ENCODE measurements around the gene PPOX. TPM values are rescaled to one million over a fixed set of nuclear protein-coding genes. Genes with fewer than 3 reads are reported as not detected.

PPOX gene
- total and polyA plus RNA-seq, 8 donors = 15.2 to 53.0 (median 46.6) TPM

DNA sequence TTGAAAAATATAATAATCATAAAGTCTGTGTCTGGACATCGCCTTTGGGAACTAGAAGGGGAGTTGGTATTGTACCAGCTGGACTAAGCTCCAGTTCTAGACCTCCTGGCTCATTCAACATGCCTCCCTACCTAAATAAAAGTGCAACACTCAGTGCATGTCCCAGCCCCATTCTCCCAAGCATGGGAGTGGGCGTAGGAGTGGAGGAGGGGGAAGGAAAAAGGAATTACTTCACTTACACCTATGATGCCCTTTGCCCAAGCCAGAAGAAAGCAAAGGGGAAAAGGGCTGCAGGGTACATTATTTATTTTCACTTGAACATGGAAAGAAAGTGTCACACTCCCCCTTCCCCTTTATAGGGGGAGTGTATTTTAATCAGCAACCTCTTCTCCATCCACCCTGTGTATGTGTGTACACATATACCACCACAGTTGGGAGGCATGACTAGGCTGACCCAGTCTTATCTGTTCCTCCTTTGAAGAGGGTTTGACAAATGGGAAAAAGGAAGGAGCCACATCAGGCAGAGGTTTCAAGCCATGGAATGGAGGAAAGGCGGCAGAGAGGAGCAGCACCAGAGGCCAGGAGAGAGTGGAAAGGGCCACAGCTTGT, 45.1 kb upstream of the PPOX start:
- Histone ChIP-seq H3K27me3 (no peaks in the 10 kb centered on the region), H3K27ac (peak overlapping the region in 1 of 2 donors; percentile 53), H3K4me3 (no peak overlapping the region), H3K9me3 (no peaks in the 10 kb centered on the region), H3K4me1 (peaks cover 20 to 62% of the 10 kb centered on the region in 2 donors), H3K36me3 (peaks cover 7 to 63% of the 10 kb centered on the region in 2 donors)
- intact Hi-C loops (cut with DNase I) = no loop called here
- no peak for DNase-seq
- TF ChIP-seq, protein P1, sequence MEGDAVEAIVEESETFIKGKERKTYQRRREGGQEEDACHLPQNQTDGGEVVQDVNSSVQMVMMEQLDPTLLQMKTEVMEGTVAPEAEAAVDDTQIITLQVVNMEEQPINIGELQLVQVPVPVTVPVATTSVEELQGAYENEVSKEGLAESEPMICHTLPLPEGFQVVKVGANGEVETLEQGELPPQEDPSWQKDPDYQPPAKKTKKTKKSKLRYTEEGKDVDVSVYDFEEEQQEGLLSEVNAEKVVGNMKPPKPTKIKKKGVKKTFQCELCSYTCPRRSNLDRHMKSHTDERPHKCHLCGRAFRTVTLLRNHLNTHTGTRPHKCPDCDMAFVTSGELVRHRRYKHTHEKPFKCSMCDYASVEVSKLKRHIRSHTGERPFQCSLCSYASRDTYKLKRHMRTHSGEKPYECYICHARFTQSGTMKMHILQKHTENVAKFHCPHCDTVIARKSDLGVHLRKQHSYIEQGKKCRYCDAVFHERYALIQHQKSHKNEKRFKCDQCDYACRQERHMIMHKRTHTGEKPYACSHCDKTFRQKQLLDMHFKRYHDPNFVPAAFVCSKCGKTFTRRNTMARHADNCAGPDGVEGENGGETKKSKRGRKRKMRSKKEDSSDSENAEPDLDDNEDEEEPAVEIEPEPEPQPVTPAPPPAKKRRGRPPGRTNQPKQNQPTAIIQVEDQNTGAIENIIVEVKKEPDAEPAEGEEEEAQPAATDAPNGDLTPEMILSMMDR (IDR thresholded peaks at IDR 0.05) = no peak
- ATAC-seq = no peak

DNA sequence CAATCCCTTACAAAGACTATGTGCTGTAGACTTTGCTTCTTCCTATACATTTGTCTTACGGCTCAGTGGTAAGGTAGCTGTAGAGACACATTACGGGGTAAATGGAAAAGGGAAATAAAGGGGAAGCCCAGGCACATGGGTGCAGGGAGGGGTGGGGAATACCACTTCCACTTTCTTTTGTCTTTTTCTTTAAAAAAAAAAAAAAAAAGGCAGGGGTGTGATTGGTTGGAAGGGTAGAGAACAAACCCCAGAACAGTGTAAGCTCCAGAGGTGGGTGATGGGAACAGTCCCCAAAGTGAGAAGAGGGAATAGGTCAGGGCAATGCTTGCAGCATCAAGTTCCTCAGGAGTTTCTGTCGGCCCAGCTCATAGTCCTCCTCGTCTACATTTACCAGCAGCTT, 44.4 kb upstream of the PPOX start:
- Histone ChIP-seq H3K4me3 (no peak overlapping the region), H3K36me3 (peaks cover 7 to 70% of the 10 kb centered on the region in 2 donors)
- peak; percentile 3 for ATAC-seq

DNA sequence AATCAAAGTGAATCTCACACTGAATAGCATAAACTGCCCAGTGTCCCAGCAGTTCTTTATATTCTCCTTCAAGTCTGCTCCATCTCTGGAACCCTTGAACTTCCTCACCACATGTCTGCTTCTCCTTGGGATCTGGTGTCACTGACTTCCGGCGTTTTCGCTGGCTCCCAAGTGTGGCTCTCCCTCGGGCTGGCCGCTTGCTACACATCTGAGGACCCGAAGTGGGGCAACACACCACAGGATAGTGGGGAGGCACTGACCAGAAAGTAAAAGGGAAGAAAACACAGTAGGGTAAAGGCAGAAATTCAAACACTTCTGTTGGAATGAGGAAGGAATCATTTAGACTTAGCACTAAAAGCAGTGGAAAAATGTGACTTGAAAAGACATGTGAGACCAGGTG, 43.3 kb upstream of the PPOX start:
- H3K27ac ChIP-seq = no peak overlapping the region
- DNase-seq = no peak
- ATAC-seq = no peak
- H3K36me3 ChIP-seq = peaks cover 7 to 81% of the 10 kb centered on the region in 2 donors
- peaks cover 10 to 68% of the 10 kb centered on the region in 2 donors for H3K4me1 ChIP-seq
- TF ChIP-seq, protein P1 (IDR thresholded peaks at IDR 0.05) = no peak
- no peaks in the 10 kb centered on the region for H3K27me3 ChIP-seq
- intact Hi-C loops (cut with DNase I) = no loop called here
- no peaks in the 10 kb centered on the region for H3K9me3 ChIP-seq
- no peak overlapping the region for H3K4me3 ChIP-seq

More for the DNA sequence above, 44.4 kb upstream of the PPOX start:
- H3K9me3 ChIP-seq = no peaks in the 10 kb centered on the region
- peaks cover 13 to 61% of the 10 kb centered on the region in 2 donors for H3K4me1 ChIP-seq
- no peaks in the 10 kb centered on the region for H3K27me3 ChIP-seq
- intact Hi-C loops (cut with DNase I) = no loop called here
- TF ChIP-seq, protein P1 (IDR thresholded peaks at IDR 0.05) = no peak
- peak overlapping the region in 1 of 2 donors; percentile 58 for H3K27ac ChIP-seq
- no peak for DNase-seq

DNA sequence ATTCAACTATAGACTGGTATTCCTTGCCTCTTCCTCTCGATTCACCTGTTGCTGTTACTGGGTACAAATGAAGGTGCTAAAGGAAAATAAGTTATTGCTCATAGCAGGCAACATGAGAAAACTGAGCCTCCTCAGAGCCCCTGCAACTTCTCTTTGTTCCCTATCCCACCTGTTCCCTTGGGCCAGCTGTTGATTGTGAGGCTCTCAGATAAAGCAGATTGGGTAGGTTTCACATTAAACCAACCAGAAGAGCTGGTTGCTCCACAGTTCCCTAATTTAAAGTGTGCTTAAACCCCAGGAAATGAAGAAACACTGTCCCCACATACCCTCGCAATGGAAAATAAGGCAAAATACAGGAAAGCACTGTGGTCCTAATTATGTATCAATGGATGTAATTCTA, 38.6 kb upstream of the PPOX start:
- peaks cover 5 to 65% of the 10 kb centered on the region in 2 donors for H3K4me1 ChIP-seq
- no peak overlapping the region for H3K4me3 ChIP-seq
- no peaks in the 10 kb centered on the region for H3K27me3 ChIP-seq
- peaks cover 7 to 66% of the 10 kb centered on the region in 2 donors for H3K36me3 ChIP-seq
- H3K27ac ChIP-seq = peak overlapping the region in 1 of 2 donors; percentile 62
- intact Hi-C loops (cut with DNase I) = no loop called here
- no peak for DNase-seq
- ATAC-seq = no peak
- TF ChIP-seq, protein P1 (IDR thresholded peaks at IDR 0.05) = no peak
- no peaks in the 10 kb centered on the region for H3K9me3 ChIP-seq

DNA sequence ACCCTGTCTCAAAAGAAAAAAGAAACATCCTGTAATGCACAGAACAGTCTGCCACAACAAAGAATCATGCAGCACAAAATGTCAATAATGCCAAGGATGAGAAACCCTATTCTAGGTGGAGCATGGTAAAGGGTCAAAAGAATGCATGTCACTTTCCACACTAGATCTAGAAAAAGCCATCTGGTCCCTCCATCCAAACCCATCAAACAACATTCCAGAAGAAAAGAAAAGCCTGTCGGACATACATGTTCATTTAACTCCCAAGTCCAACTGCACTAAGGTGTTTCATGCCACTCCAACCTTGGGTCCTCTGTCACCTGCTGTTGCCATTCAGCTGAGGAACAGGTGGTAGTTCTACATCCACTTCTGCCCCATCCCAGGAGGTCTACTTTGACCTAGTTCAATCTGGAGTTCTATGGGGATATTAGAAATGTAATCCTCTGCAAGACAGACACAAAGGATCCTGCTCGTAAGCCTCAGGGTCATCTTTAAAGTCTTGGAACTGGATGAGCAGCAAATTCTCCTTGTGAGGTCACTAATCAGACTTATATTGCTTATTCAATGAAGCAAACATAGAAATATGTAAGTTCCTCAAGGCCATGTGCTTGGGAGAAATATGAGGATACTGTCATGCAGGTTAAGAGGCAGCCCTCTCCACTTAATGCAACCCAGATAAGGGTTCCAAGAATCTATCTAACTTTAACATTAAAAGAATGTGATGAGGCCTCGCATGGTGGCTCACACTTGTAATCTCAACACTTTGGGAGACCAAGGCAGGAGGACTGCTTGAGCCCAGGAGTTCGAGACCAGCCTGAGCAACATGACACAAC, 37.4 kb upstream of the PPOX start:
- H3K36me3 ChIP-seq = peaks cover 6 to 54% of the 10 kb centered on the region in 2 donors
- intact Hi-C loops (cut with DNase I) = no loop called here
- H3K4me1 ChIP-seq = peaks cover 6 to 65% of the 10 kb centered on the region in 2 donors
- H3K9me3 ChIP-seq = no peaks in the 10 kb centered on the region
- DNase-seq = no peak
- no peak overlapping the region for H3K4me3 ChIP-seq
- peak overlapping the region in 1 of 2 donors; percentile 11 for H3K27ac ChIP-seq
- ATAC-seq = no peak
- H3K27me3 ChIP-seq = no peaks in the 10 kb centered on the region
- TF ChIP-seq, protein P1 (IDR thresholded peaks at IDR 0.05) = no peak

Measured in left lung (tissue), 10 donors.